ENCODE data around the gene SMG9. TPM values are rescaled to one million over a fixed set of nuclear protein-coding genes. Genes with fewer than 3 reads are reported as not detected.
A peak's percentile ranks its signal among the peaks of the same experiment; 100 is the strongest.
"Not testable (repeated sequence)": the region's sequence is repeated elsewhere in the genome, so short reads cannot be mapped to it uniquely, and the experiment has no call there.

SMG9 gene
- polyA plus RNA-seq, 1 experiment = 9.2 TPM

DNA sequence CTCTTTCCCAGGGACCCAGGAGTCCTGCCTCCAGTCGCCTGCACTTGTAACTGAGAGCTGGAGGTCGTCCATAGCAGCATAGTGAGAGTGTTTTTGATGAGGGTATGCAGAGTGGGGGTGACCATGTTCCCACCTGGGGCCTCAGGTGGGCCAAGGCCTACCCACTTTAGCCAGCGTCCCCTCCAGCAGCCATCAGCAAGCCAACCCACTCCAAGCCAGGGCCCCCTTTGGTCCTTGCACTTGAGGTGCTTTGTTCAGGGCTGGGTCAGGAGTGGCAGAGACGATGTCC, 11.9 kb upstream of the SMG9 start:
- H3K27me3 ChIP-seq (ENCODE audit: control insufficient read depth, insufficient read depth, low read length) = no peaks in the 10 kb centered on the region
- H3K4me3 ChIP-seq (ENCODE audit: low read depth, low read length) = no peak overlapping the region
- POLR2A ChIA-PET = interaction anchor here (2.0 kb wide), 1 partner anchor 12 kb away, joined by 5 read pairs; the partner anchor contains the start of gene SMG9
- no peaks in the 10 kb centered on the region for H3K9me3 ChIP-seq (ENCODE audit: control insufficient read depth, insufficient read depth, low read length)
- CTCF ChIA-PET = interaction anchor here (0.9 to 4.0 kb wide), 10 partner anchors 9 to 42 kb away, joined by 3 to 30 read pairs (median 4); partner anchors contain the start of gene SMG9
- DNase-seq (ENCODE audit: low read depth, low spot score) = no peak
- TF ChIP-seq, protein P1, sequence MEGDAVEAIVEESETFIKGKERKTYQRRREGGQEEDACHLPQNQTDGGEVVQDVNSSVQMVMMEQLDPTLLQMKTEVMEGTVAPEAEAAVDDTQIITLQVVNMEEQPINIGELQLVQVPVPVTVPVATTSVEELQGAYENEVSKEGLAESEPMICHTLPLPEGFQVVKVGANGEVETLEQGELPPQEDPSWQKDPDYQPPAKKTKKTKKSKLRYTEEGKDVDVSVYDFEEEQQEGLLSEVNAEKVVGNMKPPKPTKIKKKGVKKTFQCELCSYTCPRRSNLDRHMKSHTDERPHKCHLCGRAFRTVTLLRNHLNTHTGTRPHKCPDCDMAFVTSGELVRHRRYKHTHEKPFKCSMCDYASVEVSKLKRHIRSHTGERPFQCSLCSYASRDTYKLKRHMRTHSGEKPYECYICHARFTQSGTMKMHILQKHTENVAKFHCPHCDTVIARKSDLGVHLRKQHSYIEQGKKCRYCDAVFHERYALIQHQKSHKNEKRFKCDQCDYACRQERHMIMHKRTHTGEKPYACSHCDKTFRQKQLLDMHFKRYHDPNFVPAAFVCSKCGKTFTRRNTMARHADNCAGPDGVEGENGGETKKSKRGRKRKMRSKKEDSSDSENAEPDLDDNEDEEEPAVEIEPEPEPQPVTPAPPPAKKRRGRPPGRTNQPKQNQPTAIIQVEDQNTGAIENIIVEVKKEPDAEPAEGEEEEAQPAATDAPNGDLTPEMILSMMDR (IDR thresholded peaks at IDR 0.05; ENCODE audit: low read depth, low read length) = no peak
- H3K27ac ChIP-seq (ENCODE audit: low read depth, low read length) = no peak overlapping the region

DNA sequence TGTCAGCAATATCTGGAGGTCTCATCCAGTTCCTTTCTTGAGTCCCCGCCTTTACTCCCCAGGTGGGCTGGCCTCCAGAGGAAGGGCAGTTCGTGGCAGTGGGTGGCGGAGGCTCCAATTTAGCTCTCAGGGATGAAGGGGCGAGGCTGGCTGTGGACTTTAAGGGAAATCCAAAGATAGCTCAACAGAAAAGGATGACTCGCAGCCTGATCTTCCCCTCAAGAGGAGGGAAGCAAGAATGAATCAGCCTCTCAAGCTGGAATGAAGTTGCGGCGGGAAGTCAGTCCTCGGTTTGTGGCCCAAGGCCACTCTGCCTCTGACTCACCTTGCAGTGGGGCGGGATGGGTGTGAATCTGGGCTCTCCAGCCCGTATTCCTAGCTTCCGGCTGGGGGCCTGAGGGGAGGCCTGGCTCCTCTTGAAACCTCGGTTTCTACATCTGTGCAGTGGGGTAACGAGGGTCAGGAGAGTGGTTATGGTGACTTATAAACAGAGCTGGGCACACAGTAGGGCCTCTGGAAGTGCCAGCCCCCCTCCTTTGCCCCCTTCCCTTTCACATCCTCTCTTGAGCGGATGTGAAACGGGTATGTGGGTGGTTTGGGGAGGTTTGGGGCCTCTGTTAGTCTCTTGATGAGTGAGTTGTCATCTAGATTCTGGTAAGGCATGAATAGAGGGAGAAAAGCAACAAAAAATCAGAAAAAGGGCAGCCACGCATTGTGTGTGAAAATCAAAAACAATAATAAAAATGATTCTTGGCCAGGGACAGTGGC, 10.5 kb upstream of the SMG9 start:
- Histone ChIP-seq H3K4me3 (ENCODE audit: low read depth, low read length) (no peak overlapping the region), H3K27ac (ENCODE audit: low read depth, low read length) (peak overlapping the region; percentile 89), H3K9me3 (ENCODE audit: control insufficient read depth, insufficient read depth, low read length) (no peaks in the 10 kb centered on the region), H3K27me3 (ENCODE audit: control insufficient read depth, insufficient read depth, low read length) (no peaks in the 10 kb centered on the region)
- ChIA-PET POLR2A (interaction anchor here (0.6 to 1.6 kb wide), 6 partner anchors 8 to 333 kb away, joined by 3 to 14 read pairs (median 4); partner anchors contain the start of gene SMG9), CTCF (interaction anchor here (0.7 to 4.0 kb wide), 10 partner anchors 9 to 97 kb away, joined by 3 to 30 read pairs (median 6); partner anchors contain the start of gene SMG9)
- peak; percentile 81 for DNase-seq (ENCODE audit: low read depth, low spot score)
- TF ChIP-seq, protein P1 (IDR thresholded peaks at IDR 0.05; ENCODE audit: low read depth, low read length) = no peak

DNA sequence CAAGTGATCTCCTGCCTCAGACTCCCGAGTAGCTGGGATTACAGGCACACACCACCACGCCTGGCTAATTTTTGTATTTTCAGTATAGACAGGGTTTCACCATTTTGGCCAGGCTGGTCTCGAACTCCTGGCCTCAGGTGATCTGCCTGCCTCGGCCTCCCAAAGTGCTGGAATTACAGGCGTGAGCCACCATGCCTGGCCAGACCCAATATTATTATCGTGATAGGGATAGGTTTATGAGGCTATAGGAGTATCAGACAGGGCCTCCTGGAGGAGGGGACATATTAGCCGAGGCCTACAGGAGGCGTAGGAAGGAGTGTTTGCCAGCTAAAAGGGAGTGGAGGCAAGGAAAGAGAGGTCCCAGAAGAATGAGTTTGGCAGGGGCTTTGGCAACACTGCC, 9.9 kb upstream of the SMG9 start:
- CTCF ChIA-PET = interaction anchor here (1.2 to 4.0 kb wide), 6 partner anchors 8 to 96 kb away, joined by 4 to 30 read pairs (median 6); partner anchors contain the start of gene SMG9
- POLR2A ChIA-PET = interaction anchor here (0.7 to 1.6 kb wide), 5 partner anchors 8 to 96 kb away, joined by 3 to 14 read pairs (median 5); partner anchors contain the start of gene SMG9
- not testable (repeated sequence) for H3K4me3 ChIP-seq (ENCODE audit: low read depth, low read length); DNase-seq (ENCODE audit: low read depth, low spot score); H3K27me3 ChIP-seq (ENCODE audit: control insufficient read depth, insufficient read depth, low read length); H3K9me3 ChIP-seq (ENCODE audit: control insufficient read depth, insufficient read depth, low read length)
- peak overlapping the region; percentile 88 for H3K27ac ChIP-seq (ENCODE audit: low read depth, low read length)

DNA sequence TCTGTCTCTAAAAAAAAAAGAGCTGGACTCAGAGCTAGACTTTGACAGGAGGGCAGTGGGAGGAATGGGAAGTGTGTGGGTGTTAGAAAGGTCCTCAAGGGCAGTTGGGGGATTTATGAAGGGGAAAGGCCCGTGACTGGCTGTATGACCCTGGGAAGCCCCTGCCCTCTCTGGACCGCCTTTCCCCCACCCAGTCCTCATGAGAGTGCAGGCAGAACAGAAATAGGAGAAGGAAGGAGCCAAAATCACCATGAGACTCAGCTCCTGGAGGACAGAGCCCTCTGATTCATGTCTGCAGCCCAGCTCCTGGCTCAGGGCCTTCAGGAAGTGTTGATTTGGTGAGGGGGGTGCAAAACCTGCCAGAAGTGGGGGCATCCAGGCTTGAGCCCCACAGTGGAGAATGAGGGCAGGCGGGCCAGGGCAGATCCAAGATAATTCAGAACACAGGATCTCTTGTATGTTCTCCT, 8.7 kb upstream of the SMG9 start:
- H3K27me3 ChIP-seq (ENCODE audit: control insufficient read depth, insufficient read depth, low read length) = no peaks in the 10 kb centered on the region
- ChIA-PET CTCF (interaction anchor here (1.3 to 2.2 kb wide), 2 partner anchors 11 to 46 kb away, joined by 6 read pairs; no protein-coding TSS in a partner anchor), POLR2A (interaction anchor here (1.1 to 1.2 kb wide), 2 partner anchors 9 to 18 kb away, joined by 4 to 5 read pairs; partner anchors contain the start of gene SMG9)
- no peaks in the 10 kb centered on the region for H3K9me3 ChIP-seq (ENCODE audit: control insufficient read depth, insufficient read depth, low read length)
- H3K4me3 ChIP-seq (ENCODE audit: low read depth, low read length) = no peak overlapping the region
- H3K27ac ChIP-seq (ENCODE audit: low read depth, low read length) = peak overlapping the region; percentile 52
- TF ChIP-seq, protein P1 (IDR thresholded peaks at IDR 0.05; ENCODE audit: low read depth, low read length) = no peak
- DNase-seq (ENCODE audit: low read depth, low spot score) = no peak

DNA sequence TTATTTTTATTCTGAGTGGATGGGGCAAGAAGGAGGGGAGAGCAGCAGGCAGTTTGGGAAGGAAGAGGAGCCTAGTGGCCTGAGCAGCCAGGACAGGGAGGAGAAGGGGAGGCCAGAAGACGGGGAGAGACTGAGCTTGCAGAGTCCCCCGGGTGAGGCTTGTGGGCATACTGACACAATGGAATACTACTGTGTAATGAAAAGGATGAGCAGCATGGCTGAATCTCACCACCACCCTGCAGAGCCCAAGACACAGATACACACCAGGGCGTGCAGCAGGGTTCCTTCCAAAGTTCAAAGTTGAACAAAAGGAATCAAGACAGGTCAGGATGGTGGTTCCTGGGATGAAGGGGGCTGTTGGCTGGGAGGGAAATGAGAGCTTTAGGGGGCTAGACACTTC, 8.1 kb upstream of the SMG9 start:
- ChIA-PET CTCF (interaction anchor here (1.0 to 1.3 kb wide), 2 partner anchors 12 to 22 kb away, joined by 4 to 6 read pairs; no protein-coding TSS in a partner anchor), POLR2A (interaction anchor here (1.2 kb wide), 1 partner anchor 8 kb away, joined by 5 read pairs; the partner anchor contains the start of gene SMG9)
- Histone ChIP-seq H3K27ac (ENCODE audit: low read depth, low read length) (no peak overlapping the region), H3K27me3 (ENCODE audit: control insufficient read depth, insufficient read depth, low read length) (no peaks in the 10 kb centered on the region), H3K9me3 (ENCODE audit: control insufficient read depth, insufficient read depth, low read length) (no peaks in the 10 kb centered on the region), H3K4me3 (ENCODE audit: low read depth, low read length) (no peak overlapping the region)
- DNase-seq (ENCODE audit: low read depth, low spot score) = no peak
- TF ChIP-seq, protein P1 (IDR thresholded peaks at IDR 0.05; ENCODE audit: low read depth, low read length) = no peak
